Stimulated activated CD4-positive, alpha-beta T cell treated with anti-CD3 and anti-CD28 coated beads, Interleukin-2, amount 100 ng/mL, for 4 hours (primary cell): ENCODE results near the gene DGUOK.
"Not testable (repeated sequence)": the region's sequence is repeated elsewhere in the genome, so short reads cannot be mapped to it uniquely, and the experiment has no call there.

Experiments used
- DNase-seq: peaks from one replicate; pipeline ENCODE4 v3.0.0-alpha.2; 2020; ENCODE audit warnings: low read depth

The DGUOK gene

GRCh38 chr2:73901143-73901542, 25.5 kb upstream of the DGUOK start:
- DNase-seq: no peak

- DNase-seq: no peak
Observed at GRCh38 chr2:73902284-73902683, 24.4 kb upstream of the DGUOK start.

GRCh38 chr2:73903313-73903712, 23.4 kb upstream of the DGUOK start:
- DNase-seq: no peak

GRCh38 chr2:73903949-73904613, 22.6 kb upstream of the DGUOK start:
- DNase-seq: not testable (repeated sequence)

- DNase-seq: no peak
Observed at GRCh38 chr2:73904952-73905351, 21.7 kb upstream of the DGUOK start.

GRCh38 chr2:73906847-73907505, 19.7 kb upstream of the DGUOK start:
- DNase-seq: no peak

GRCh38 chr2:73907840-73908452, 18.7 kb upstream of the DGUOK start:
- DNase-seq: peak; percentile 44

GRCh38 chr2:73908689-73909652, 17.7 kb upstream of the DGUOK start:
- DNase-seq: no peak

GRCh38 chr2:73910873-73911547, 15.7 kb upstream of the DGUOK start:
- DNase-seq: no peak

GRCh38 chr2:73911548-73912208, 15.0 kb upstream of the DGUOK start:
- DNase-seq: no peak

GRCh38 chr2:73913414-73914054, 13.1 kb upstream of the DGUOK start:
- DNase-seq: no peak

- no peak for DNase-seq
Observed at GRCh38 chr2:73914667-73915066, 12.0 kb upstream of the DGUOK start.

GRCh38 chr2:73915437-73915993, 11.2 kb upstream of the DGUOK start:
- no peak for DNase-seq

- no peak for DNase-seq
Observed at GRCh38 chr2:73916666-73917065, 10.0 kb upstream of the DGUOK start.

- no peak for DNase-seq
Observed at GRCh38 chr2:73917296-73917695, 9.4 kb upstream of the DGUOK start.

GRCh38 chr2:73917696-73918207, 8.9 kb upstream of the DGUOK start:
- no peak for DNase-seq

GRCh38 chr2:73918856-73919255, 7.8 kb upstream of the DGUOK start:
- DNase-seq: no peak

- DNase-seq: no peak
Observed at GRCh38 chr2:73919596-73920228, 7.0 kb upstream of the DGUOK start.
